Neural progenitor cell (in vitro differentiated cells): ENCODE results near the gene BRINP1. TPM values are rescaled to one million over a fixed set of nuclear protein-coding genes. Genes with fewer than 3 reads are reported as not detected.

ENCODE experiments used
- DNase-seq: peaks from one replicate; pipeline ENCODE4 v3.0.0-alpha.2; 2016; ENCODE audit warnings: low spot score
- H2AFZ ChIP-seq: fragments of 200-600 bp; sonication (generic); replicated peaks from 2 replicates; pipeline ENCODE4 v1.6.1; 2016; ENCODE audit warnings: antibody characterized with exemption
- H3F3A ChIP-seq: fragments of 200-600 bp; sonication (generic); 2 replicates; pipeline ENCODE4 v1.6.1; 2016; ENCODE audit warnings: antibody characterized with exemption, low read depth
- H3K27ac ChIP-seq: fragments of 200-600 bp; sonication (generic); 2 replicates; pipeline ENCODE4 v1.5.1; 2016; ENCODE audit warnings: mild to moderate bottlenecking
- H3K27me3 ChIP-seq: fragments of 200-600 bp; sonication (generic); 2 replicates; pipeline ENCODE4 v1.6.1; 2016; ENCODE audit warnings: mild to moderate bottlenecking, moderate library complexity
- H3K36me3 ChIP-seq: fragments of 200-600 bp; sonication (generic); 2 replicates; pipeline ENCODE4 v1.5.1; 2016
- H3K4me1 ChIP-seq: fragments of 200-600 bp; sonication (generic); 2 replicates; pipeline ENCODE4 v1.6.1; 2016; ENCODE audit warnings: mixed run types
- H3K4me2 ChIP-seq: fragments of 200-600 bp; sonication (generic); 2 replicates; pipeline ENCODE4 v1.6.1; 2016
- H3K4me3 ChIP-seq: fragments of 200-600 bp; sonication (generic); 2 replicates; pipeline ENCODE4 v1.5.1; 2016
- H3K79me2 ChIP-seq: fragments of 200-600 bp; sonication (generic); 2 replicates; pipeline ENCODE4 v1.6.1; 2016; ENCODE audit warnings: low read depth
- H3K9ac ChIP-seq: fragments of 200-600 bp; sonication (generic); 2 replicates; pipeline ENCODE4 v1.6.1; 2016
- H3K9me3 ChIP-seq: fragments of 200-600 bp; sonication (generic); 2 replicates; pipeline ENCODE4 v1.5.1; 2016; ENCODE audit warnings: low read depth
- H4K20me1 ChIP-seq: fragments of 200-600 bp; sonication (generic); 2 replicates; pipeline ENCODE4 v1.6.1; 2016; ENCODE audit warnings: low read depth
- H3K27ac Mint-ChIP-seq: 3 replicates; pipeline ENCODE4 v1.8.0; 2021; ENCODE audit warnings: mixed read lengths
- H3K27me3 Mint-ChIP-seq: 2 replicates; pipeline ENCODE4 v1.8.0; 2022; ENCODE audit warnings: low read depth, mild to moderate bottlenecking, inconsistent platforms, moderate library complexity, mixed read lengths; ENCODE audit not compliant: insufficient read depth
- H3K36me3 Mint-ChIP-seq: 3 replicates; pipeline ENCODE4 v1.8.0; 2021; ENCODE audit warnings: mixed read lengths
- H3K4me1 Mint-ChIP-seq: 3 replicates; pipeline ENCODE4 v1.8.0; 2021; ENCODE audit warnings: mixed read lengths
- H3K4me3 Mint-ChIP-seq: 3 replicates; pipeline ENCODE4 v1.8.0; 2021; ENCODE audit warnings: mild to moderate bottlenecking, moderate library complexity, mixed read lengths
- H3K9me3 Mint-ChIP-seq: 3 replicates; pipeline ENCODE4 v1.8.0; 2020; ENCODE audit warnings: mixed read lengths
- EZH2 ChIP-seq: fragments of 200-600 bp; sonication (generic); IDR thresholded peaks from 2 replicates; pipeline ENCODE4 v1.6.1; 2017; ENCODE audit warnings: antibody characterized with exemption, mild to moderate bottlenecking, moderate library complexity
- EZH2phosphoT487 ChIP-seq: fragments of 200-600 bp; sonication (generic); IDR thresholded peaks from 2 replicates; pipeline ENCODE4 v1.6.1; 2017; ENCODE audit warnings: antibody characterized with exemption
- total RNA-seq: library from RNA; depleted of rRNA; stranded (reverse); fragments of >200 nt; gene quantifications from 2 replicates; pipeline ENCODE4 v1.2.3, GENCODE V29; 2015; ENCODE audit warnings: low replicate concordance
- TF ChIP-seq, protein P1 (sequence below): fragments of 200-600 bp; sonication (generic); IDR thresholded peaks from 2 replicates; pipeline ENCODE4 v1.5.1; 2017; ENCODE audit warnings: antibody characterized with exemption, mild to moderate bottlenecking

The BRINP1 gene
- total RNA-seq, 1 donor from 2014 or later, result 0.62 TPM

DNA sequence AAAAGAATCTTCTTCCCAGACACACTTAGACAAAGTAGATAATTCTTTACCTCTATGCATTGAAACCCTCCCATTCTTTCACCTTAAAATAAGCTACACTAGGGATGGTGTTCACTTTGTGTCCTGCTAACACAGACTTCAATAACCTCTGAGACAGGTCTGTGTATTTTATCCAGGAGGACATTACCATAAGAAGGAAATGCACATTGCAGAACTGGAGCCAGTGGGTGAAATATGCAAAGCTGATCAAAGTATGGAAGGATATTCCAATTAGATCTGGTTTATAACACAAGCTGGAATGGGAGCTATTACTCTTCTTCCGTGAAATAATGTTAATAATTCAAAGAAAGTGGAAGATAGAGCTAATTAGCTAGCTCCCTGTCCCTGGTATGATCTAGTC, 204.1 kb downstream of the BRINP1 start:
- Histone ChIP-seq H3K9me3 (no peaks in the 10 kb centered on the region), H3K79me2 (no peaks in the 10 kb centered on the region), H2AFZ (no peak overlapping the region), H3K27ac (no peak overlapping the region), H3K36me3 (no peaks in the 10 kb centered on the region), H3K4me3 (no peak overlapping the region), H3K4me2 (peak overlapping the region; percentile 17), H3K27me3 (no peaks in the 10 kb centered on the region), H3K4me1 (peaks cover 31% of the 10 kb centered on the region), H3F3A (peaks cover 8% of the 10 kb centered on the region), H4K20me1 (no peaks in the 10 kb centered on the region), H3K9ac (no peak overlapping the region)
- H3K27ac Mint-ChIP-seq, result no peak overlapping the region
- peaks cover 22% of the 10 kb centered on the region for H3K4me1 Mint-ChIP-seq
- H3K36me3 Mint-ChIP-seq, result peaks cover 2% of the 10 kb centered on the region
- H3K27me3 Mint-ChIP-seq, result peaks cover 3% of the 10 kb centered on the region
- no peak overlapping the region for H3K4me3 Mint-ChIP-seq
- peaks cover 15% of the 10 kb centered on the region for H3K9me3 Mint-ChIP-seq
- DNase-seq, result no peak
- TF ChIP-seq, protein P1, sequence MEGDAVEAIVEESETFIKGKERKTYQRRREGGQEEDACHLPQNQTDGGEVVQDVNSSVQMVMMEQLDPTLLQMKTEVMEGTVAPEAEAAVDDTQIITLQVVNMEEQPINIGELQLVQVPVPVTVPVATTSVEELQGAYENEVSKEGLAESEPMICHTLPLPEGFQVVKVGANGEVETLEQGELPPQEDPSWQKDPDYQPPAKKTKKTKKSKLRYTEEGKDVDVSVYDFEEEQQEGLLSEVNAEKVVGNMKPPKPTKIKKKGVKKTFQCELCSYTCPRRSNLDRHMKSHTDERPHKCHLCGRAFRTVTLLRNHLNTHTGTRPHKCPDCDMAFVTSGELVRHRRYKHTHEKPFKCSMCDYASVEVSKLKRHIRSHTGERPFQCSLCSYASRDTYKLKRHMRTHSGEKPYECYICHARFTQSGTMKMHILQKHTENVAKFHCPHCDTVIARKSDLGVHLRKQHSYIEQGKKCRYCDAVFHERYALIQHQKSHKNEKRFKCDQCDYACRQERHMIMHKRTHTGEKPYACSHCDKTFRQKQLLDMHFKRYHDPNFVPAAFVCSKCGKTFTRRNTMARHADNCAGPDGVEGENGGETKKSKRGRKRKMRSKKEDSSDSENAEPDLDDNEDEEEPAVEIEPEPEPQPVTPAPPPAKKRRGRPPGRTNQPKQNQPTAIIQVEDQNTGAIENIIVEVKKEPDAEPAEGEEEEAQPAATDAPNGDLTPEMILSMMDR, result no peak
- TF ChIP-seq EZH2 (no peak), EZH2phosphoT487 (no peak)

DNA sequence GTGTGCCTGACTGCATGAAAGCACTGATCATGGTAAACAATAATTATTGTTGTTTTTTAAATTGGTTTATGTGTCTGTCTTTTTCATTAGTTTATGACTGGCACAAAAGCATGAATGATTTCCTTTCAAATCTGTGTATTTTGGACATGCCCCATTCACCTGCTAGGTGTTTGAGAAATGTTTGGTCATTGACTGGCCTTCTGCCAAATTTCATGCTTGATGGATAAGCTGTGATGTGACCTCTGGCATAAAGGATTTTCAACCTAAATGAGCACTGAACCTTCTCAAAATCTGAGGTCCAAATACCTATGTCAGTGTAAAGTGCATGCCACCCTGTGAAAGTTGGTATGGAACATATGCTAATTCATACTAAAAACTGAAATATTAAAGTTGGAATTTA, 204.5 kb downstream of the BRINP1 start:
- Histone ChIP-seq H3K4me1 (peaks cover 31% of the 10 kb centered on the region), H2AFZ (no peak overlapping the region), H3K9ac (no peak overlapping the region), H4K20me1 (no peaks in the 10 kb centered on the region), H3K79me2 (no peaks in the 10 kb centered on the region), H3K9me3 (no peaks in the 10 kb centered on the region), H3K4me3 (no peak overlapping the region), H3K27ac (no peak overlapping the region), H3F3A (peaks cover 8% of the 10 kb centered on the region), H3K4me2 (peak overlapping the region; percentile 17), H3K36me3 (no peaks in the 10 kb centered on the region), H3K27me3 (no peaks in the 10 kb centered on the region)
- no peak for DNase-seq
- TF ChIP-seq EZH2, result no peak
- no peak for TF ChIP-seq EZH2phosphoT487
- TF ChIP-seq, protein P1, result no peak
- Mint-ChIP-seq H3K9me3 (peaks cover 15% of the 10 kb centered on the region), H3K27ac (no peak overlapping the region), H3K27me3 (peaks cover 3% of the 10 kb centered on the region), H3K4me3 (no peak overlapping the region), H3K4me1 (peaks cover 22% of the 10 kb centered on the region), H3K36me3 (peaks cover 2% of the 10 kb centered on the region)

DNA sequence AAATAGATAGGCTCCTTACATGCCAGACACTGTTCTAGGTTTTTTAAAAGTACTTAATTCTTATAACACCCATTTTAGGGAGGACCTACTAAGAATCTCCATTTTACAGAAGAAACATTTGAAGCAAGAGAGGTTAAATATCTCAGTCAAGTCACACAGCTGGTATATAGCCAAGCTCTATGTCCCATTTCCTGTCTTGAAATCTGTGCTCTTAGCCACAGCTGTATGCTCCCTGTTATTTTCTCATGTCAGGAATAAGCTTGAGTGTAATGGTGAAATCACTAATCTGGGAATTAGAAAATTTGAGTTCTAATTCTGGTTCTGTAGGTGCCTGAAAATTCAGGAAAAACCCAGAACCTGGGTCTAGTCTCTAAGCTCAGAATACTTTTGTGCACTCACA, 208.7 kb downstream of the BRINP1 start:
- Mint-ChIP-seq H3K4me1 (peaks cover 19% of the 10 kb centered on the region), H3K9me3 (peaks cover 12% of the 10 kb centered on the region), H3K4me3 (no peak overlapping the region), H3K27ac (no peak overlapping the region), H3K36me3 (no peaks in the 10 kb centered on the region), H3K27me3 (no peaks in the 10 kb centered on the region)
- Histone ChIP-seq H4K20me1 (no peaks in the 10 kb centered on the region), H3K4me2 (no peak overlapping the region), H3K9me3 (no peaks in the 10 kb centered on the region), H2AFZ (no peak overlapping the region), H3K36me3 (no peaks in the 10 kb centered on the region), H3K79me2 (no peaks in the 10 kb centered on the region), H3K4me3 (no peak overlapping the region), H3K9ac (no peak overlapping the region), H3K4me1 (peaks cover 23% of the 10 kb centered on the region), H3K27ac (no peak overlapping the region), H3K27me3 (no peaks in the 10 kb centered on the region), H3F3A (no peaks in the 10 kb centered on the region)
- DNase-seq, result no peak
- TF ChIP-seq, protein P1, result no peak
- no peak for TF ChIP-seq EZH2phosphoT487
- no peak for TF ChIP-seq EZH2
